HT1080 (cell line): ENCODE measurements around the gene TNRC6B. TPM values are rescaled to one million over a fixed set of nuclear protein-coding genes. Genes with fewer than 3 reads are reported as not detected.
"Not testable (repeated sequence)": the region's sequence is repeated elsewhere in the genome, so short reads cannot be mapped to it uniquely, and the experiment has no call there.

Experiments used
- DNase-seq: peaks from one replicate; pipeline ENCODE4 v3.0.0-alpha.2; 2015; ENCODE audit warnings: low read depth
- total RNA-seq: library from RNA; depleted of rRNA; stranded (reverse); fragments of >200 nt; shearing (Covaris generic); gene quantifications from 2 replicates; pipeline ENCODE4 v1.2.3, GENCODE V29; 2014

Gene TNRC6B
- total RNA-seq, 1 experiment from 2014 or later = 19.3 TPM

DNA sequence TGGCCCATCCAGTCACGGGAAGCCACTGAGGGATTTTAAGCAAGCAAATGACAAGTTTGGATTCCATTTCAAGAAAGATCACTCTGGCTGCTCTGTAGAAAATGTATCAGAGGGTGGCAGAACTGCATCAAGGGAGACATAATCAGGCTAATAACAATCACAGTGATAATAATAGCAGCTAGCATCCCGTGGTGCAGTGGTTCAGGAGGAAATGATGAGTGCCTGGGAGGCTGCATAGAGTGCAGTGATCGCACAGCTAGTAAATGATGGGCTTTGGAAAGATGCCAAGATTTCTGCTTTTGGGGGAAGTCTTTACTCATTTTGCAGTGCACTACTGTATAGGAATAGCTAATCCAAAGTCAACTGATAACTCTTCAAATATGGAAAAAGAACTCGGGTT lies 35.8 kb downstream of the TNRC6B start:
- no peak for DNase-seq

GRCh38 chr22:40215266-40215665 lies 37.5 kb downstream of the TNRC6B start:
- peak; percentile 10 for DNase-seq

- no peak for DNase-seq
Observed at GRCh38 chr22:40216041-40216756, 38.5 kb downstream of the TNRC6B start.

DNA sequence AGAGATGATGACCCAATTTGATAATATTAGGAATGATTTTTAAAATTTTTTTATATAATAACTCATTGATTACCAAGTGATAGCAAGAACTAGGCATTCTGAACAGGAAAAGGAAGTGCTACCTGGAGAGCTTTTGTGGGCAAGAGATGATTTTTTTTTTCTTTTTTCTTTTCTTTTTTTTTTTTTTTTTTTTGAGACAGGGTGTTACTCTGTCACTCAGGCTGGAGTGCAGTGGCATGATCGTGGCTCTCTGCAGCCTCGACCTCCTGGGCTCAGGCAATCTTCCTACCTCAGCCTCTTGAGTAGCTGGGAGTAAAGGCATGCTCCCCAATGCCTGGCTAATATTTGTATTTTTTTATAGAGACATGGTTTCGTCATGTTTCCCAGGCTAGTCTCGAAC lies 40.4 kb downstream of the TNRC6B start:
- no peak for DNase-seq

GRCh38 chr22:40218723-40219294 lies 41.1 kb downstream of the TNRC6B start:
- DNase-seq = no peak

- no peak for DNase-seq
Observed at GRCh38 chr22:40220316-40221054, 42.8 kb downstream of the TNRC6B start.

- DNase-seq = no peak
Observed at GRCh38 chr22:40221055-40221414, 43.3 kb downstream of the TNRC6B start.

DNA sequence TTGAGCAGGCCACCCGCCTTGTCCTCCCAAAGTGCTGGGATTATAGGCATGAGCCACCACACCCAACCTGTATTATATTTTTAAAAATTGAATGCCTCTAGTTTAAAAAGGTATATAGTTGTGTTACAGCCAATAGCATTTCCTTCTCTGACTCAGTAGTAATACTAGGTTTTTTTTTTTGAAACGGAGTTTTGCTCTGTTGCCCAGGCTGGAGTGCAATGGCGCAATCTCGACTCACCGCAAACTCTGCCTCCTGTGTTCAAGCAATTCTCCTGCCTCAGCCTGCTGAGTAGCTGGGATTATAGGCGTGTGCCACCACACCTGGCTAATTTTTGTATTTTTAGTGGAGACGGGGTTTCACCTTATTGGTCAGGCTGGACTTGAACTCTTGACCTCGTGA lies 45.3 kb downstream of the TNRC6B start:
- DNase-seq = not testable (repeated sequence)

DNA sequence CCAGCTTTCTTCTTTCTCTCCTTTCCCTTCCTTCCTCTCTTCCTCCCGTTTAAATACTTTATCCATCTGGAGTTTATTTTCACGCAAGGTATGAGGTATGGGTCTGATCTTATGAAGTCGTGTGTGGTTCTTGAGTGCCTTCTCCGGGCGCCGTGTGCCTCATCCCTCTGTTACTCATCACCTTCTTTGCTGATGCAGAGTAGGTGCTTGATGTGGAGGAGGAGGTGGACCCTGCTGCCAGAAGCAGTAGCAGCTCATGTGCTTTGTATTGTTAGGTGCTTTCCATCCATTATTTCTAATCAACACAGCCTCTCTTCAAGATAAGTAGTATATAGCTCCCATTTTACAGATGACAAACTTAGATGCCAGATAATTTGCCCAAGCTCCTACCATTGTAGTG lies 47.0 kb downstream of the TNRC6B start:
- no peak for DNase-seq

- DNase-seq = no peak
Observed at GRCh38 chr22:40226620-40227019, 48.9 kb downstream of the TNRC6B start.

- no peak for DNase-seq
Observed at GRCh38 chr22:40231618-40232313, 54.0 kb downstream of the TNRC6B start.

DNA sequence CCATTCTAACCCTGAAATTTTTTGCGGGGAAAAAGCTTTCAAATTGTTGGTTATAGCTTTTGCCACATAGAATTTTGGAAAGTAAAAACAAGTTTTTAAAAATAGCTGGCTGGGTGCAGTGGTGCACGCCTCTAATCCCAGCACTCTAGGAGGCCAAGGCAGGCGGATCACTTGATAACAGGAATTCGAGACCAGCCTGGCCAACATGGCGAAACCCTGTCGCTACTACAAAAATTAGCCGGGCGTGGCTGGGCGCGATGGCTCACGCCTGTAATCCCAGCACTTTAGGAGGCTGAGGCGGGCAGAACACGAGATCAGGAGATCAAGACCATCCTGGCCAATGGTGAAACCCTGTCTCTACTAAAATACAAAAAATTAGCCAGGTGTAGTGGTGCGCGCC lies 54.9 kb downstream of the TNRC6B start:
- no peak for DNase-seq

DNA sequence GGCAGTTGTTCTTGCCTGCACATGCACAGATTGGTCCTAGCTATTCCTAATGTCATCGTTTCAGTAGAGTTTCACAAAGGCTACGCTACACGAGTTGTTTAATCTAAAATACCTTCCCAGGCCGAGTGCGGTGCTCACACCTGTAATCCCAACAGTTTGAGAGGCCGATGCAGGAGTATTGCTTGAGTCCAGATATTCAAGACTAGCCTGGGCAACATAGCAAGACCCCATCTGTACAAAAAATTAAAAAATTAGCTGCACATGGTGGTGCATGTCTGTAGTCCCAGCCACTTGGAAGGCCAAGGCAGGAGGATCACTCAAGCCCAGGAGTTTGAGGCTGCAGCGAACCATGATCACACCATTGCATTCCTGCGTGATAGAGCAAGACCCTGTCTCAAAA lies 56.2 kb downstream of the TNRC6B start:
- no peak for DNase-seq

GRCh38 chr22:40234658-40235057 lies 56.9 kb downstream of the TNRC6B start:
- no peak for DNase-seq

DNA sequence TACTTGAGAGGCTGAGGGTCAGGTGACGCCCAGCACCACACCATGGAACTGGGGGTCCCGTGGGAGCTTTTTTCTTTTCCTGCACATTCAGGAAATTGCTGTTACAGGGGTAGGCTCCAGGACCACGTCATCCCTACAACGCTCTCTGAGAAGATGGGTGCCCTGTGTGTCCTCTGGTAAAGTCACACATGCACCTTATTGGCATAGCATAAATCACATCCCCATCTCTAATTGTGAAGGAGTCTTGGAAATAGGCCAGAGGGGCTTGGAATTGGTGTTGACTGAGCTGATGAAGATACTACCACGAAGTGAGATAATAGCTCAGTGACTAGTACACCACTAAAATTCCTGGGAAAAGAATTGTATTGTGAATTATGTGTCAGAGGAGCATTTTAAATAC lies 57.6 kb downstream of the TNRC6B start:
- peak; percentile 13 for DNase-seq

DNA sequence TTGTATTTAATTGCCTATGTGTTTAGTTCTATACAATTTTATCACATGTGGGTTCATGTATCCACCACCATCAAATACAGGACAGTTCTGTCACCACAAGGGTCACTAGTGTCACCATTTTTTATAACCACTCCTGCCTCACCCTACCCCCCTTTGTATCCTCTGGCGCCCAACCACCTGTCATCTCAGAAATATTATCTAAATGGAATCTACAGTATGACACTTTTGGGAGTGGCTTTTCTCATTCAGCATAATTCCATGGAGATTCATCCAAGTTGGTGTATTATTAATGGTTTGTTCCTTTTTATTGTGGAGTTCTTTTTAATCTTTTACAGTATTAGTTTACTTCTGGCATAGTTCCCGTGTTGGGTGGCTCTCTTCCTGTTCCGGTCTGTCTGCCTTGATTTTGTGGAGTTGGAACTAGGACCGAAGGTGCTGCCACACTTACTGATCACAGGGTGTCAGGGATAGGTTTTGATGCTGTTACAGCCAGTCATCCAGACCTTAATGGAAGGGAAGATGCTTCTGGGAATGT lies 58.5 kb downstream of the TNRC6B start:
- DNase-seq = no peak

GRCh38 chr22:40237241-40237640 lies 59.5 kb downstream of the TNRC6B start:
- DNase-seq = no peak

DNA sequence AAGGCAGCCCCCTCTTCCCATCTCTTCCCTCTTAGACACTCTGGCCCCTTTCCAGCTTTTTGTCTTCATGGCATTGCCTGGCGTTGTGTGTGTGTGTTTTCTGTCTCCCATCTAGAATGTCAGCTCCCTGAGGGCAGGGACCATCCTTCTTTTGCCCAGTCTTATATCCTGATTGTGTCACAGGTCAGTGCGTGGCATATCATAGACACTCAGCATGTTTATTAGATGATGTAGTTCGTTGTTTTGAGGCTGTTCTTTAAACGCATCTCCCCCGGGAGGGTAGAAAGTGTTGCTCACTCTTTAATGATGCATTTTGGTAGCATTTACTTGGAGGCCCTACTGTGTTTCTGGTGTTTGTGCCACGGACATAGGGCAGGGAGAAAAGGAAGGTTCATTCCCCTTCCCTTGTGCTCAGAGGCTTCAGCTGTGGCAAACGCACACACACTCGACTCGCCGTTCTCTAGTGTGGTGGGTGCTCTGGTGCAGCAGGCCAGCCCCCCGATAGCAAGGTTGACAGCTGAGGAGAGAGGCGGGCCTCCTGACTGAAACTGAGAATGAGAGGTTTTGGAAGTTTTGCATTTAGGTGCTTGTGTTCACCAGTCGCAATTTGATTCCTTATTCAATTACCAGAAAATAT lies 60.2 kb downstream of the TNRC6B start:
- no peak for DNase-seq

GRCh38 chr22:40238425-40239344 lies 61.0 kb downstream of the TNRC6B start:
- peak; percentile 92 for DNase-seq

- no peak for DNase-seq
Observed at GRCh38 chr22:40239345-40239683, 61.6 kb downstream of the TNRC6B start.
